ENCODE results near the gene ANKRD18B. TPM values are rescaled to one million over a fixed set of nuclear protein-coding genes. Genes with fewer than 3 reads are reported as not detected.
A peak's percentile ranks its signal among the peaks of the same experiment; 100 is the strongest.
"Not testable (repeated sequence)": the region's sequence is repeated elsewhere in the genome, so short reads cannot be mapped to it uniquely, and the experiment has no call there.

ANKRD18B gene
- total RNA-seq, 1 donor from 2014 or later, result 13.8 TPM

- DNase-seq (ENCODE audit: low read depth), result no peak
These were observed 87.3 kb downstream of the ANKRD18B start for GRCh38 chr9:33611358-33611757.

DNA sequence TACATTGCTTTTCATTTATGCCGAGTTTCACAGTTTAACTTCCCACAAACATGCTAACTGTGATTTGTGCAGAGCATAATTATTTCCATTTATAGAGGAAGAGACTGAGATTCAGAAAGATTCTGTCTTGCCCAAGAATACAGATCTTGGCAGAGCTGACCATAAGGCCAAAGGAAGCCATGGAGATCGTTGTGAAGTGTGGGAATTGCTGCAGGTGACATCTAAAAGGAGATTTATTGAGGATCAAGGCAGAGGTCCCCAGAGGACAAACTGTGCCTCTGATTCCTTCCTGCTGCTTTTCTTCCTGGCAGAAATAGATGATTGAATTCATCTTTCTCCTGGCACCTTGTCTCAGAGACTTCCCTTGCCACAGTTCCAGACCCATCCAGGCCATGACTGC lies 88.4 kb downstream of the ANKRD18B start:
- DNase-seq (ENCODE audit: low read depth), result not testable (repeated sequence)

DNA sequence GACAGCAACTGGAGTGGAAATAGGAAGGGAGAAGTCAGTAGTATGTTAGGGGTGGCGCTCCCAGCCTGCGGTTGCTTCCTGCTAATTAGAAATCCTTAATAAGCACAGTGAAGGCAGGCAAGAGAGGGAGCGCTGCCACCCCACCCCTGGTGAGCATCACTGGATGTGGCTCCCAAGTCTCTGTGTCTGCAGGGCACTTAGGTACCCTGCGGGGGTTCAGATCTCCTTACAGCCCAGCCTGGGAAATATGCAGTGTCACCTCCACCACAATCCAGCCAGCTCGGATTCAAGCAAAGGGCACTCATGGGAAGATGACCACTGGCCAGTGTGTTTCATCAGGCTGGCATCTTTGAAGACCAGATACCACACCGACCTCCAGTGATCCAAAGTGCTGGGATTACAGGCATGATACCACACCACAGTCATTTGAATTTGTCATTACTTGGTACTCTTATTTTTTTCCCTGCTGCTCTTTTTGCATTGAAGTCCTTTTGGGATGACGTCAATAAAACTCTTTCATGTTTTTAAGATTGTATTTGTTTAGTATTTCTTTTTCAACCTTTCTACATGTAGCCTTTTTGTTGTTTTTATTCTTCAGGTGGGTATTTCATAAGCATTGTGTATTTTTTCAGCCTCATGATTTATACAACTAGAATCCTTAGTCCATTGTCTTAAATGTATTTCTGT lies 90.1 kb downstream of the ANKRD18B start:
- no peak for DNase-seq (ENCODE audit: low read depth)

- DNase-seq (ENCODE audit: low read depth), result not testable (repeated sequence)
These were observed 94.3 kb downstream of the ANKRD18B start for GRCh38 chr9:33618370-33618769.

- peak; percentile 52 for DNase-seq (ENCODE audit: low read depth)
These were observed 95.8 kb downstream of the ANKRD18B start for GRCh38 chr9:33619666-33620404.

DNA sequence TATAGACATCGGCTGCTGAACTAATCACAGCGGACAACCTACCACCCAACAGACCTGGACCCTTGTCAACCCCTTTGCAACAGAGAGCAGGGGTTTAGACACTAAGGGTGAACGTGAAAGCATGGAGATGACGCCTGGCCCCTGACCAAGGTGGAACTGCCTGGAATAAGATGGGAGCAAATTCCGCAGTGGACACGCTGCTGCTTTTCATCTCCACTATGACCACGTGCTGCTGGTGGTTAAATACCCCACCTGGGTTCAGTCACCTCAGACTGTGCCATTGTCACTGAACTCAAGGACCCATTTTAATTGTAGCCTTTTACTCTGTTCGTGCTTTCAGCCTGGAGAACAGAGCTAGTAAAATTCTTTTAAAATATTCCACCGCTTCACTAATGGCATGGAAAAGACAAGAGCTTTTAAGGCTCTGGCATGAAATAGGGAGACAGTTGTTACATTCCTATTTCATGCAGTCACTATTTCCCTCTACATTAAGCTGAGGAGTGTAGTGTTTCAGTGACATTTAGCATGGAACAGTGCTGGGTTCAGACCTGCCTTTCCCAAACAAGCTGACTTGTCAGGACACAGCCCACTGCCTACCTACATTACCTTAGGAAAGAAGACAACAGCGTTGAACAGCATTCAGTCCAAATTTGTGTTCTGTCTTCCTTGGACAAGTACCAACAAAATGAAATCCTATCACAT lies 96.8 kb downstream of the ANKRD18B start:
- DNase-seq (ENCODE audit: low read depth), result peak; percentile 55

Other genes with a start within 250 kb of the ANKRD18B start
- 16.3 and 34.8 TPM in 2 replicates for gene NFX1, start 233.7 kb upstream of the ANKRD18B start, total RNA-seq
- gene AQP7, start 121.7 kb upstream of the ANKRD18B start, total RNA-seq, result 0.25 TPM in 1 of 2 replicates, not detected in the other
- 0.35 and 4.4 TPM in 2 replicates for gene AQP3, start 76.7 kb upstream of the ANKRD18B start, total RNA-seq
- 25.7 and 33.1 TPM in 2 replicates for gene NOL6, start 50.3 kb upstream of the ANKRD18B start, total RNA-seq